ENCODE results near the gene HBA2.
"Not testable (repeated sequence)": the region's sequence is repeated elsewhere in the genome, so short reads cannot be mapped to it uniquely, and the experiment has no call there.

HBA2 gene

GRCh38 chr16:172374-172941, at the start of gene HBA2:
TSS of gene HBA2 (plus strand) at chr16:172876. CDS start at chr16:172913, 37 bp downstream.
- ATAC-seq, result peak; percentile 18 to 41

DNA sequence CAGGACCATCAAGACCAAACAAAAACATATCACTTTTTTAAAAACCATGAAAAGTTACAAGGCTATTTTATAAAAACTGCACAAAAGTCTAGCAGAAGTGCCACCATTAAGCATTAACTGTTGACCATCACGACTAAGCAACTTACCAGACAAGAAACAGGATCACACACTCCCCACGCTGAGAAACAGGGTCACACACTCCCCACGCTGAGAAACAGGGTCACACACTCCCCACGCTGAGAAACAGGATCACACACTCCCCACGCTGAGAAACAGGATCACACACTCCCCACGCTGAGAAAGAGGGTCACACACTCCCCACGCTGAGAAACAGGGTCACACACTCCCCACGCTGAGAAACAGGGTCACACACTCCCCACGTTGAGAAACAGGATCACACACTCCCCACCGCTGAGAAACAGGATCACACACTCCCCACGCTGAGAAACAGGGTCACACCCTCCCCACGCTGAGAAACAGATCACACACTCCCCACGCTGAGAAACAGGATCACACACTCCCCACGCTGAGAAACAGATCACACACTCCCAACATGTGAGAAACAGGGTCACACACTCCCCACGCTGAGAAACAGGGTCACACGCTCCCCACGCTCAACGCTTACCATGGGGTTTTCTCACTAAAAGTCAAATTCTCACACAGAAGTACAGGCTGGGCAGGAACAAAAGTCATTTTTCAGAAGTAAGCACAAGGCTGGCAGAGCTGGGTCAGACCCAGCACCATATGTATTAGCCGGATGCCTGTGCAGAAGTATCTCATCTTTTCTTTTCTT, 48.9 kb upstream of the HBA2 start:
- not testable (repeated sequence) for ATAC-seq

DNA sequence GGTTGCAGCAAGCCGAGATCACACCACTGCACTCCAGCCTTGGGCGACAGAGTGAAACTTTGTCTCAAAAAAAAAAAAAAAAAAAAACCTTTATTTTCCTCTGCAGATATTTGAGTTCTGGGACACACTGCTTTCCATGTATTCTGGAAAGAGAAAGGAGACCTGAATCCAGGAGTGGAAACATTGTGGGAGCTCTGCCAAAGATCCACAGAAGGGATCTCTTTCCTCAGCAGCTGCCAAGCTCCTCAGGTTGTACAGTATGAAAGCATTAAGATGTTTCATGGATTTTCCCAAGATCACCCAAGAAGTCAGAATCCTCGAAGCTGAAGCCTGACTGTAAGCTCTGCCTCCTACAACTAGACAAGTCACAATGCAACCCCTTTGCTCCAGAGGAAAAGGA, 47.7 kb upstream of the HBA2 start:
- no peak for ATAC-seq

DNA sequence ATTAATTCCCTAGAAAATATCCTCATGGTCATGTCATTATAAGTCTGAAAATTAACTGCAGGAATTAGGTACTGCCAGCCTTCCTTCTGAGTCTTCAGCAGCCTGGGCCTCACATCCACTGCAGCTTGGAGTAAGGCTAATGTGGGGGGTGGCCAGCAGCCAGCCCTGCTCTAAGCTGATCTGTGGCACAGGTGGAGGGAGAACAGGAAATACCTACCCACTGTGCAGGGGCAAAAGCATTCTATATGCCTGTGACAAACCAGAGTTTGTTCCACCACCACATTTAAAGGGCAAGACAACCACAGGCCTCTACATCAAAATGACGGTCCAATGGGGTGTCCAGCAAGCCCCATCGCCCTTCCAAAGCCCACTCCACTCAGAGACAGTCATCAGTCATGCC, 43.6 kb upstream of the HBA2 start:
- no peak for ATAC-seq

GRCh38 chr16:130533-131173, 42.0 kb upstream of the HBA2 start:
- ATAC-seq, result no peak

DNA sequence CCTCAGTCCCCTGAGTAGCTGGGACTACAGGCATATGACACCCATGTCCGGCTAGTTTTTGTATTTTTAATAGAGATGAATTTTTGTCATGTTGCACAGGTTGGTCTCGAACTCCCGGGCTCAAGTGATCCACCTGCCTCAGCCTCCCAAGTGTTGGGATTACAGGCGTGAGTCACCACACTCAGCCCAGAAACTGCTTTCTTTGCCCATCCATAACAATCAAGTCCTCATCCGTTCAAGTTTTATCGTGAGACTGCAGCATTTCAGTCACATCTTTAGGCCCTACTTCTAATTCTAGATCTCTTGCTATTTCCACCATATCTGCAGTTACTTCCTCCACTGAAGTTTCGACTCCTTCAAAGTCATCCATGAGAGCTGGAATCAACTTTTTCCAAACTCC, 40.6 kb upstream of the HBA2 start:
- no peak for ATAC-seq

DNA sequence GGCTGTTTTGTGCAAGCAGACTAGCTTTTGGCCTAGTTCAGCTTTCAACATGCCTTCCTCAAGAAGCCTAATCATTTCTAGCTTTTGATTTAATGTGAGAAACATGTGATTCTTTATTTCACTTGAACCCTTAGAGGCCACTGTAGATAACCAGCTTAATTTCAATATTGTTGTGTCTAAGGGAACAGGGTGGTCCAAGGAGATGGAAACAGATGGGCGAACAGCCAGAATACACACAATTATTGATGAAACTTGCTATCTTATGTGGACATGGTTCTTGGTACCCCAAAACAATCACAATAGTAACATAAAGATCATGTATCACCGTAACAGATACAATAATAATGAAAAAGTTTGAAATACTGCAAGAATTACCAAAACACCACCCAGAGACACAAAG, 39.0 kb upstream of the HBA2 start:
- ATAC-seq, result no peak

GRCh38 chr16:138049-138417, 34.6 kb upstream of the HBA2 start:
- peak; percentile 12 to 14 for ATAC-seq

DNA sequence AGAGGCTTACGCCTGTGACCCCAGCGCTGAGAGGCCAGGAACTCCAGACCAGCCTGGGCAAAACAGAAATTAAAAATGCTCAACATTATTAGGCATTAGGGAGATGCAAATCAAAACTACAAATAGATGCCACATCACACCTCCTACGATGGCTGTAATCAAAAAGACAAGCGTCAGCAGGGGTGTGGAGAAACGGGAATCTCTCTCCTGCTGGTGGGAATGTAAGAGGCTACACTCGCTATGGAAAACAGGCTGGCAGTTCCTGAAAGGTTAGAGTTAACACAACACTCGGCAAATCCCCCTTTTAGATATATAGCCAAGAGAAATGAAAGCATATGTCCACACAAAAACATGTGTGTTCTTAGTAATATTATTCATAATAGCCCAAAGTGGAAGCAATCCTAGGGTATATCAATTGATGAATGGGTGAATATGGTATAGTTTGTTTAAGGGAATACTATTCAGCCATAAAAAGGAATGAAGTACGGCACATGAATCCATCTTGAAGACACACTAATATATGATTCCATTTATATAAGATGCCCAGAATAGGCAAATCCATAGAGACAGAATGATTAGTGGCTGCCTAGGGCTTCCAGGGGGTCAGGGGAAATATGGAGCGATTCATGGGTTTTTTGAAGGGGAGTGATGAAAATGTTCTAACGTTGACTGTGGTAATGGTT, 32.4 kb upstream of the HBA2 start:
- ATAC-seq, result no peak

GRCh38 chr16:142405-142967, 30.2 kb upstream of the HBA2 start:
- ATAC-seq, result no peak

- ATAC-seq, result no peak
Measured at GRCh38 chr16:143047-143446, 29.6 kb upstream of the HBA2 start.

DNA sequence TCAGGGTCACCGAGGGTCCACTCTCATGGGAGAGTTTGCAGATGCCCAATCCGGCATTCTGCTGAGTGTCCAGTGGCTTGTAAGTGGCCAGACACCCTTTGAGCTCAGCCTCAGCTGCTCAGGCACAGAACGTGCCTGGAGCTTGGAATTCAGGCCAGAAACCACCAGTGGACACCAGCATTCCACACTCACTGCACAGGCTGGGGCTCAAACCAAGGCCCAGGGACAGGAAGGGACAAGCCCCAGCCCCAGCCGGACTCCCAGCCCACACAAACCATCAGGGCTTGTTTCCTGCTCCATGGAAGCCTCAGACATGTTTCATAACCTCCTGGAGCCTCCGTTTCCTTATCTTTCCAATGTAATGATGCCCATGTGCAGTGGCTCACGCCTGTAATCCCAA, 29.2 kb upstream of the HBA2 start:
- no peak for ATAC-seq

DNA sequence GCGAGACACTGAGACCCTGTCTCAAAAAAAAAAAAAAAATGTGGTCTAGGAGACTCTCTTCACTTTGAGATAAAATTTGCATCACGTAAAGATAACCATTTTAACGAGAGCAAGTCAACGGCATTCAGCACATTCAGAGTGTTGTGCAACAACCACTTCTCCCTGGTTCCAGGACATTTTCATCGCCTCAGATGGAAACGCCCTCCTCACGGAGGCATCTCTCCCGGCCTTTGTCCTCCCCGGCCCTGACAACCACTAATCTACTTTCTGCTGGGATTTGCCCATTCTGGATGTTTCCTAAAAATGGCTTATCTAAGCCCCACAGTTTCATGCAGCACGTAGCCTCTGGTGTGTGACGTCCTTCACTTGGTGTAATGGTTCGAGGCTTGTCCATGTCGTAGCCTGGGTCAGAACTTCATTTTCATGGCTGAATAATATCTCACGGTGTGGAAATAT, 27.9 kb upstream of the HBA2 start:
- ATAC-seq, result no peak

GRCh38 chr16:146646-147045, 26.0 kb upstream of the HBA2 start:
- ATAC-seq, result no peak

DNA sequence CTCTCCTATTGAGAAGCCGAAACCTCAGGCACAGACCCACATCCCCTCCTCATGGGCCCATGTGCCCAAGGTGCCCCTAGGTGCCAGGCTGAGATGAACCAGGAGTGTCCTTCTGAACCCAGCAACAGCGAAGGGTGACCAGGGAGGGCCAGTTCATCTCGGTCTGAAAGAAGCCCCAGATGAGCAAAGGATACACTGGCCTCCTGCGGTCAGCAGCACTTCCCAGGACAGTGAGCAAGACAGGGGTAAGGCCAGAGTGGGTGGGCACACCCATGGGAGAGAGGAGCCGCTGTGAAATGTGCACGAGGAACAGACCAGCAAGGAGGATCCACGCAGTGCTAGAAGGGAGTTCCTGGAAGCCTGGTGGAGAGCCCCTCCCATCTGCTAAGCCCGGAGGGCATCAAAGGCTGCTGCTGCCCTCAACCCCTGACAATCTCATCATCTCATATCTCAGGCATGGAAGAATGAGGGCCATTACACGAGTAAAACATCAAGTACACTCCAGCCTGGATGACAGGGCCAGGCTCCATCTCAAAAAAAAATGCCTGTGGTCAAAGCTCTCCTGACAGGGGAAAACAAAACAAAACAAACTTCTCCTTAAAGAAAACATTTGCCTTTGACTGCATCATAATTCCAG, 23.5 kb upstream of the HBA2 start:
- ATAC-seq, result no peak

- no peak for ATAC-seq
Measured at GRCh38 chr16:152141-153128, 20.2 kb upstream of the HBA2 start, which contains the start of gene HBZ. TSS of gene HBZ (plus strand) at chr16:152644. CDS start at chr16:152910, 266 bp downstream.

DNA sequence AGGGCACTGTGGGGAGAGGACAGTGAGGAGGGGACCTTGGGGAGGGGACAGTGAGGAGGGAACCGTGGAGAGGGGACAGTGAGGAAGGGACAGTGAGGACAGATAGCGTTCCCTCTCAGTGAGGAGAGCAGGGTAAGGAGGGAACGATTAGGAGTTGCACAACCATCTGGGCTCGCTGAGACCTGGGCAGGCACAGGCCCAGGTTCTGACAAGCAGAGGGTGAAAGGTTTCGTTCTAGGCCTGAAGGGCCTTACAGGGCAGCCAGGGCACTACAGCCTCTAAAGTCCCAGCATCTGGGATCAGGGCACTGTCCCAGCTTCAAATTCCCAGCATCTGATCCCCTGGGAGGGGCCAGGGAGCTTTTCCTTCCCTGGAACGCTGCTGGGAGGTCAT, 19.6 kb upstream of the HBA2 start:
- not testable (repeated sequence) for ATAC-seq

DNA sequence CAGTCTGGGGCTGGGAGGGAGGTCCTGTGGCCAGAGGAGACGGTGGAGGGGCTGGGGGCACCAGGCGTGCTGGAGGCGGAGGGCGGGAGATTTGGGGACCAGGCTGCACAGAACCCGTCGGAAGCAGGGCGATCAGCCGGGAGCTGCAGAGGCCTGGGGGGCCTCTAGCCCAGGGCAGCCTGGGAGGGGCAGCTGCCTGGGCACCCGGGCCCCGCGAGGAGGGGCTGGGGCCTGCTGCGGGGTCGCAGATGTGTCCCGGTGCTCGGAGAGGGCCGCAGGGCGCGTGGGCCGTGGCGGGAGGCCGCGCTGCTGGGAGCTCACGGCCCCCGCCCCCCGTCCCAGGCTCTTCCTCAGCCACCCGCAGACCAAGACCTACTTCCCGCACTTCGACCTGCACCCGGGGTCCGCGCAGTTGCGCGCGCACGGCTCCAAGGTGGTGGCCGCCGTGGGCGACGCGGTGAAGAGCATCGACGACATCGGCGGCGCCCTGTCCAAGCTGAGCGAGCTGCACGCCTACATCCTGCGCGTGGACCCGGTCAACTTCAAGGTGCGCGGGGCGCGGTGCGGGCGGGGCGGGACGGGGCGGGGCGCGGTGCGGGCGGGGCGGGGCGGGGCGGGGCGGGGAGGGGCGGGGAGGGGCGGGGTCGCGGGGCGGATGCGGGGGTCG, 19.0 kb upstream of the HBA2 start:
- not testable (repeated sequence) for ATAC-seq

DNA sequence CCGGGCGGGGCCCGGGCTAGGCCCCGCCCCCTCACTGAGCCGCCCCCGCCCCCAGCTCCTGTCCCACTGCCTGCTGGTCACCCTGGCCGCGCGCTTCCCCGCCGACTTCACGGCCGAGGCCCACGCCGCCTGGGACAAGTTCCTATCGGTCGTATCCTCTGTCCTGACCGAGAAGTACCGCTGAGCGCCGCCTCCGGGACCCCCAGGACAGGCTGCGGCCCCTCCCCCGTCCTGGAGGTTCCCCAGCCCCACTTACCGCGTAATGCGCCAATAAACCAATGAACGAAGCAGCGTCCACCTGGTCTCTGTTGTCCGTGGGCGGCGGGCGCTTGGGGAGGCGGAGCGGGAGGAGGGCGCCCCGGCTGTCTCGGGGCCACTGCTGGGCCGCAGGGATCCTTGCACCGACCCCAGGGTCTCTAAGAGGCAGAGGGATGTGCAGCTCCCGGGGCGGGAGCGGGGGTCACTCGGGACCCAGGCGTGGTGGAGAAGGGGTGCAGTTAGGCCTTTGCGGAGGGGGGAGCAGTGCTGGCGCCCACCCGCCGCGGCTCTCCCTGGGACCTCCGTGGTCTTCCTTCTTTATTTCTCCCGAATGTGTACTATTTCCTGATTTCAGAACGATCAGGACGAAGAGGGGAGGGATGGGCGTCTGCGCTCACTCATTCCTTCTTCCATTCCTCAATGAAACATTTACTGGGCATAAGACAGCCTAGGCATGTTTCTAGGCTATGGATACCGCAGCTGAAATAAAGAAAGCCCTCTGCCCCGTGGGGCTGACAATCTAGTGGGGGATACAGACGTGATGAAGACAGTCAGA, 18.3 kb upstream of the HBA2 start:
- peak in 1 of 2 donors; percentile 22 for ATAC-seq

DNA sequence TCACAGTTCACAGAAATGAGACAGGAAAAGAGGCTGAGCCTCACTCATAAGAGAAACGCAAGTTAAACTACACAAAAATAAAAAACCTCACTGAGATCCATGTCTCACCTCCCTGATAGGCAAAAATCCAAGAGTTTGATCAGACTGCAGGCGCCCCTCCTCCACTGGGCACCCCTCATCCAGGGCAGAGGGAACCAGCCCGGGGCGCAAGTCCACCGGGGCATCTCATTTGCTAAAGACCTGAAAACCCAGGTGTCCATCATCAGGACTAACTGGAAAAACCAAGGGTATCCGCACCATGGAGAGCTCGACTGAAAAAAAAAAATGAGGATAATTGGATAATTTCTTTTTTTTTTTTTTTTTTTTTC, 17.7 kb upstream of the HBA2 start:
- ATAC-seq, result no peak

Data from activated CD4-positive, CD25-positive, alpha-beta regulatory T cell treated with anti-CD3 and anti-CD28 coated beads, Interleukin-2, amount 50 U/mL, for 24 hours (primary cell).